PC-9 (cell line): ENCODE measurements around the gene CARMIL1. TPM values are rescaled to one million over a fixed set of nuclear protein-coding genes. Genes with fewer than 3 reads are reported as not detected.

Source experiments
- BruUV-seq: library from RNA; stranded (reverse); fragments of 400-500 nt; replicated peaks from 2 replicates; lab custom pipeline; 2021; lab: Mats Ljungman, UMichigan
- CTCF ChIA-PET: fragments of 300-600 bp; sonication (Branson Sonifier 250); formaldehyde crosslinking; loops from one replicate; lab custom pipeline; 2022; ENCODE audit warnings: antibody characterized with exemption; lab: Charles Lee
- POLR2A ChIA-PET: fragments of 300-600 bp; sonication (Branson Sonifier 250); formaldehyde crosslinking; loops from one replicate; lab custom pipeline; 2022; ENCODE audit warnings: antibody characterized with exemption; ENCODE audit not compliant: unreplicated experiment; lab: Charles Lee
- DNase-seq, 2 experiments: peaks; one replicate each; pipeline versions ENCODE4 v3.0.0 to v3.0.0-alpha.2; 2015 to 2022; ENCODE audit warnings: mixed read lengths in 1 of 2
- H2AFZ ChIP-seq: fragments of 200-600 bp; sonication (generic); 2 replicates; pipeline ENCODE4 v1.8.1; 2017; ENCODE audit warnings: antibody characterized with exemption
- H3F3A ChIP-seq: fragments of 200-600 bp; sonication (generic); 2 replicates; pipeline ENCODE4 v1.8.1; 2017; ENCODE audit warnings: antibody characterized with exemption, mild to moderate bottlenecking, low read depth; ENCODE audit not compliant: insufficient read depth
- H3K27ac ChIP-seq: fragments of 200-600 bp; sonication (generic); 2 replicates; pipeline ENCODE4 v1.6.1; 2016; ENCODE audit warnings: mixed run types
- H3K27me3 ChIP-seq: fragments of 200-600 bp; sonication (generic); 2 replicates; pipeline ENCODE4 v1.6.1; 2016; ENCODE audit warnings: low read depth, mixed run types; ENCODE audit not compliant: insufficient read depth
- H3K36me3 ChIP-seq: fragments of 200-600 bp; sonication (generic); 2 replicates; pipeline ENCODE4 v1.6.1; 2016; ENCODE audit warnings: low read depth, mixed run types
- H3K4me1 ChIP-seq: fragments of 200-600 bp; sonication (generic); replicated peaks from 2 replicates; pipeline ENCODE4 v1.6.1; 2016; ENCODE audit warnings: mixed run types; ENCODE audit not compliant: insufficient read depth
- H3K4me2 ChIP-seq: fragments of 200-600 bp; sonication (generic); 2 replicates; pipeline ENCODE4 v1.6.1; 2017; ENCODE audit warnings: mixed run types
- H3K4me3 ChIP-seq: fragments of 200-600 bp; sonication (generic); 2 replicates; pipeline ENCODE4 v1.6.1; 2016; ENCODE audit warnings: mixed run types
- H3K79me2 ChIP-seq: fragments of 200-600 bp; sonication (generic); 2 replicates; pipeline ENCODE4 v1.6.1; 2017; ENCODE audit warnings: low read depth, mixed run types
- H3K9me2 ChIP-seq: fragments of 200-600 bp; sonication (generic); 2 replicates; pipeline ENCODE4 v1.8.1; 2017; ENCODE audit warnings: mild to moderate bottlenecking; ENCODE audit not compliant: insufficient read depth
- H3K9me3 ChIP-seq: fragments of 200-600 bp; sonication (generic); 2 replicates; pipeline ENCODE4 v1.8.1; 2016; ENCODE audit warnings: low read depth; ENCODE audit not compliant: insufficient read depth
- H4K20me1 ChIP-seq: fragments of 200-600 bp; sonication (generic); 2 replicates; pipeline ENCODE4 v1.8.1; 2017; ENCODE audit not compliant: insufficient read depth
- CTCF ChIP-seq: fragments of 200-600 bp; sonication (generic); conservative IDR thresholded peaks from 2 replicates; pipeline ENCODE4 v1.6.1; 2017; ENCODE audit warnings: mixed run types, antibody characterized with exemption, mild to moderate bottlenecking, moderate library complexity
- EZH2 ChIP-seq: fragments of 200-600 bp; sonication (generic); IDR thresholded peaks from 2 replicates; pipeline ENCODE4 v1.8.0; 2017; ENCODE audit warnings: antibody characterized with exemption, low read depth
- intact Hi-C: fragments of 100-400 bp; cut with micrococcal nuclease; formaldehyde crosslinking; loops from one replicate; pipeline ENCODE4 v1.10.0; 2022; ENCODE audit not compliant: unreplicated experiment
- total RNA-seq: library from RNA; stranded (reverse); gene quantifications from 2 replicates; pipeline ENCODE4 v1.2.3, GENCODE V29; 2021

CARMIL1 gene
- total RNA-seq, 1 experiment from 2014 or later, result 33.1 TPM

- H3K9me2 ChIP-seq, result no peaks in the 10 kb centered on the region
- no peak for TF ChIP-seq EZH2
- no peak for TF ChIP-seq CTCF
- no peaks in the 10 kb centered on the region for H3K36me3 ChIP-seq
- H3K4me3 ChIP-seq, result no peak overlapping the region
- no peak overlapping the region for H3K27ac ChIP-seq
- H3K4me1 ChIP-seq, result no peaks in the 10 kb centered on the region
- no peak for DNase-seq
- no peak overlapping the region for H3K4me2 ChIP-seq
- H3K79me2 ChIP-seq, result peaks cover 17% of the 10 kb centered on the region; the same call in 1 of the 2 replicates
- H3K9me3 ChIP-seq, result no peaks in the 10 kb centered on the region
- no peaks in the 10 kb centered on the region for H3K27me3 ChIP-seq
- no TSS peak for BruUV-seq
- intact Hi-C loops, result no loop called here
- ChIA-PET CTCF (no interaction called here), POLR2A (no interaction called here)
- no peak overlapping the region for H2AFZ ChIP-seq
- H3F3A ChIP-seq, result no peaks in the 10 kb centered on the region
- H4K20me1 ChIP-seq, result no peaks in the 10 kb centered on the region; the same call in 1 of the 2 replicates
Measured at GRCh38 chr6:25389471-25389870, 110.3 kb downstream of the CARMIL1 start.

- TF ChIP-seq CTCF, result no peak
- TF ChIP-seq EZH2, result no peak
- ChIA-PET CTCF (no interaction called here), POLR2A (no interaction called here)
- no peaks in the 10 kb centered on the region for H3F3A ChIP-seq
- no peak overlapping the region for H2AFZ ChIP-seq
- DNase-seq, result no peak
- no peak overlapping the region for H3K4me3 ChIP-seq
- no TSS peak for BruUV-seq
- H3K27ac ChIP-seq, result no peak overlapping the region
- no peaks in the 10 kb centered on the region for H3K27me3 ChIP-seq
- H3K9me3 ChIP-seq, result no peaks in the 10 kb centered on the region
- no peaks in the 10 kb centered on the region for H3K4me1 ChIP-seq
- intact Hi-C loops, result no loop called here
- no peak overlapping the region for H3K4me2 ChIP-seq
- 0 out of 2 replicates have a peak, but pooled peaks cover 13% of the 10 kb centered on the region for H3K79me2 ChIP-seq
- no peaks in the 10 kb centered on the region for H3K36me3 ChIP-seq
- H3K9me2 ChIP-seq, result no peaks in the 10 kb centered on the region
- no peaks in the 10 kb centered on the region; the same call in 1 of the 2 replicates for H4K20me1 ChIP-seq
Measured at GRCh38 chr6:25392372-25392771, 113.2 kb downstream of the CARMIL1 start.

GRCh38 chr6:25395731-25396130, 116.6 kb downstream of the CARMIL1 start:
- Histone ChIP-seq H3K9me2 (no peaks in the 10 kb centered on the region), H3K4me3 (no peak overlapping the region), H3K27me3 (no peaks in the 10 kb centered on the region), H3K27ac (no peak overlapping the region), H2AFZ (no peak overlapping the region), H3K36me3 (no peaks in the 10 kb centered on the region), H3K9me3 (no peaks in the 10 kb centered on the region), H3F3A (peaks cover 3% of the 10 kb centered on the region; the same call in 1 of the 2 replicates), H3K79me2 (0 out of 2 replicates have a peak, but pooled peaks cover 4% of the 10 kb centered on the region), H4K20me1 (no peaks in the 10 kb centered on the region), H3K4me2 (no peak overlapping the region), H3K4me1 (no peaks in the 10 kb centered on the region)
- ChIA-PET CTCF (no interaction called here), POLR2A (no interaction called here)
- TF ChIP-seq CTCF (no peak), EZH2 (no peak)
- intact Hi-C loops, result no loop called here
- DNase-seq, result no peak
- no TSS peak for BruUV-seq
